ENCODE results near the gene RAB4B.

The RAB4B gene

DNA sequence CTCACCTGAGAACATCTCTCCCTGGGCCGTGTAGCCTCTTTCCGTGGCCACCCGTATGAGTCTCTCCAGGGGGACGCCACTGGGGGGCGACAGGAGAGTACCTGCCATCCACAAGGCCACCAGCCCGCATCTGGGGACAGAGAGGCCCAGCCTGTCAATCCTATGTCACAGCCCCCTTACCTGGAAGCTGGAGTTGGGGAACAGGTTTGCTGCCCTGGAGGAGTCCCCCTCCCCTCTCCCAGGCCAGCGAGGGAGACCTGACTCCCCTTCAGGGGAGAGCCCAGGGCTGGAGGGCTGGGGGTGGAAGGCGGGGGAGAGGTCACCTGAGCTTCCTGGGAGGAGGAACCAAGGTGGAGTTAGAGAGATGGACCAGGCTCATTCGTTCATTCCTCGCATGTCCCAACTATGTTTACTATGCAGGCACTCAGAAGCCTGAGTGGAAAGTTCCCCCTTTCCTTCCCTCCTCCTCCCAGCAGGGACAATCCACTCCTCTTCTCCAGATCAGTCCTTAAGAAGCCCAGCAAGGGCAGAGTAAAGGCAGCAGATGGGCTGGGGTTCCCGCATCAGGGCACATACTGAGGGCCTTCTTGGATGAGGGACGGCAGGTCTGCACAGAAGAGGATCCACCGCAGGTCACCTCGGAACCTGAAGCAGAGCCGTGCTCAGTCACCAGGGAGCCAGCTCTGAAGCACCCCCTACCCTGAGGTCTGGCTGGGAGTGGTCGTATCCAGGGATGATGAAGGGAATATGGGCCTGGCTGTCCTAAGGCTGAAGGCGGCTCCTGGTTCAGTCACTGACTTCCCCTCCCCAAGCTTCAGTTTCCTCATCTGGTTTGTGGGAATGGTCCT lies 33.3 kb upstream of the RAB4B start:
- H3K27ac ChIP-seq, result no peak overlapping the region
- TF ChIP-seq ZFX (IDR thresholded peaks at IDR 0.05), result no peak

GRCh38 chr19:40745402-40745780 lies 32.7 kb upstream of the RAB4B start:
- H3K27ac ChIP-seq, result no peak overlapping the region
- no peak for TF ChIP-seq ZFX (IDR thresholded peaks at IDR 0.05)
- TF ChIP-seq, protein P1, sequence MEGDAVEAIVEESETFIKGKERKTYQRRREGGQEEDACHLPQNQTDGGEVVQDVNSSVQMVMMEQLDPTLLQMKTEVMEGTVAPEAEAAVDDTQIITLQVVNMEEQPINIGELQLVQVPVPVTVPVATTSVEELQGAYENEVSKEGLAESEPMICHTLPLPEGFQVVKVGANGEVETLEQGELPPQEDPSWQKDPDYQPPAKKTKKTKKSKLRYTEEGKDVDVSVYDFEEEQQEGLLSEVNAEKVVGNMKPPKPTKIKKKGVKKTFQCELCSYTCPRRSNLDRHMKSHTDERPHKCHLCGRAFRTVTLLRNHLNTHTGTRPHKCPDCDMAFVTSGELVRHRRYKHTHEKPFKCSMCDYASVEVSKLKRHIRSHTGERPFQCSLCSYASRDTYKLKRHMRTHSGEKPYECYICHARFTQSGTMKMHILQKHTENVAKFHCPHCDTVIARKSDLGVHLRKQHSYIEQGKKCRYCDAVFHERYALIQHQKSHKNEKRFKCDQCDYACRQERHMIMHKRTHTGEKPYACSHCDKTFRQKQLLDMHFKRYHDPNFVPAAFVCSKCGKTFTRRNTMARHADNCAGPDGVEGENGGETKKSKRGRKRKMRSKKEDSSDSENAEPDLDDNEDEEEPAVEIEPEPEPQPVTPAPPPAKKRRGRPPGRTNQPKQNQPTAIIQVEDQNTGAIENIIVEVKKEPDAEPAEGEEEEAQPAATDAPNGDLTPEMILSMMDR (conservative IDR thresholded peaks at IDR 0.05), result no peak

DNA sequence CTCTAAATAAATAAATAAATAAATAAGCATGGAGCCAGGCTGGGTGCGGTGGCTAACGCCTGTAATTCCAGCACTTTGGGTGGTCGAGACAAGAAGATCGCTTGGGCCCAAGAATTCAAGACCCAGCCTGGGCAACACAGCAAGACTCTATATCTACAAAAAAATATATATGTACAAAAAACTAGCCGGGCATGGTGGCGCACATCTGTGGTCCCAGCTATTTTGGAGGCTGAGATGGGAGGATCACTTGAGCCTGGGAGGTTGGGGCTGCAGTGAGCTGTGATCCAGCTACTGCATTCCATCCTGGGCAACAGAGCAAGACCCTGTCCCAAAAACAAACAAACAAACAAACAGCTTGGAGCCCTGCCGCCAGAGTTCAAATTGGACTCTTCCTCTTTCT lies 30.5 kb upstream of the RAB4B start:
- no peak overlapping the region for H3K27ac ChIP-seq

DNA sequence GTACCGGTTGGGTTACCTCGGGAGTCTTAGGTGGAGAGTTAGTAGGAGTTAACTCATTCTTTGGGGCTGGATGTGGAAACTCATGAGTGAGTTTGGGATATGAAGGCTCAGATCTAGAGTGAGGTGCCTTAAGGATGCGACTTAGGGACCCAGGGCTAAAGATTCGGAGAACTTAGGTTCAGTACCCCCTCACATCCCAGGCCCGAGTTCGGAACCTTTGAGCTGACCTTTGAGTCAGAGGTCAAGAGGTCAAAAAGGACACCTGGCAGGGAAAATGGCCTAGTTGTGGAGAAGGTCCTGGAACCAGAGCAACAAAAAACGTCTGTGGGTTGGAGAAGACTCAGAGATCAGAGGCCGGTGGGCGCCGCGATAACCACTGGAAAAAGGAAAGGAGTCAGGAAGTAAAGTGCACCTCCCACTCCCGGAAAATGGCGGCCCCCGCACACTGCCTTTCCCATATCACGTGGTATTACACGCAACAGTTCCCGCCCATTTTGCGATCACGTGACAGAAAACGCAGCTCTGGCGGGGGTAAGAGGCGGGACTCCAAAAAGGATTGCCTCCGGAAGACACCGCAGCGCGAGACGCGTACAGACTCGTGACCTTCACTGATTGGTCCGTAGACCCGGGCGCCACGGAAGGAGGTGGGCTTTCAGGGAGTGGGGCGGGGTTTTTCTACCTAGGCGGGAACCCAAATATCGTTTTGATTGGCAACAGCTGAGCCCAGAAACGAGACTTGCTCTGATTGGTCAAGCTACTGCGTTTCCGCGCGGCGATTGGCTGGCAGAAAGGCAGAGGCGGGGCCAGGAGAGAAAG lies 27.8 kb upstream of the RAB4B start, which contains the start of gene ACTMAP:
ACTMAP (minus strand) TSS at position 420 of the 816 bp plus-strand sequence. CDS start 674 bp downstream, outside the sequence.
- TF ChIP-seq, protein P1 (conservative IDR thresholded peaks at IDR 0.05), result no peak
- TF ChIP-seq ZFX (IDR thresholded peaks at IDR 0.05), result no peak
- peak within 1 kb of the TSS; percentile 95 for H3K27ac ChIP-seq

More for the DNA sequence above, 30.5 kb upstream of the RAB4B start:
- TF ChIP-seq ZFX (IDR thresholded peaks at IDR 0.05), result no peak
- TF ChIP-seq, protein P1 (conservative IDR thresholded peaks at IDR 0.05), result no peak

DNA sequence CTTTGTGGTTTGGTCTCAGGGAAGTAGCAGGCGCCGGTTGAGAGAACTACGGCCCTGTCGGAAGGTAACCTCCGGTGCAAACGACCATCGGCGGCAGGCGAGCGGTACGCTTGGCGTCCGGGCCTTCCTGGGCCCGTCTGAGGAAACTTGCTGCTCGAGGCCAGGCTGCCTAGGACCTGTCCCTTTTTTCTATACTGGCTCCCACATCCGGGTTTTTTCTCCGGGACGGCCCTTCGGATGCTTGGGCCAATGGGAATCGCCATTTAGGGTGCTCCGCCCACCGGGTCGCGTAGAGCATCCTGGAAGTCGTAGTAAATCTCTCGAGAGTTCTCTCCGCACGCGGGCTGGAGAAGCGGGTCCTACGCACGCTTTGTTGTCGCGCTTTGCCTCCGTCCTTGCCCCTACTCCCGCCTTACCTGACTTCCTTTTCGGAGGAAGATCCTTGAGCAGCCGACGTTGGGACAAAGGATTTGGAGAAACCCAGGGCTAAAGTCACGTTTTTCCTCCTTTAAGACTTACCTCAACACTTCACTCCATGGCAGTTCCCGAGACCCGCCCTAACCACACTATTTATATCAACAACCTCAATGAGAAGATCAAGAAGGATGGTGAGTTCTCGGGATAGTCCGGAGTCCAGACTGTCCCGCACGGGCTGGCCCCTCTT lies 27.0 kb upstream of the RAB4B start, which contains the start of gene SNRPA:
SNRPA (plus strand) TSS at position 330 of the 664 bp plus-strand sequence; CDS start at position 536, 206 bp downstream.
- TF ChIP-seq, protein P1 (conservative IDR thresholded peaks at IDR 0.05), result no peak
- TF ChIP-seq ZFX (IDR thresholded peaks at IDR 0.05), result no peak

DNA sequence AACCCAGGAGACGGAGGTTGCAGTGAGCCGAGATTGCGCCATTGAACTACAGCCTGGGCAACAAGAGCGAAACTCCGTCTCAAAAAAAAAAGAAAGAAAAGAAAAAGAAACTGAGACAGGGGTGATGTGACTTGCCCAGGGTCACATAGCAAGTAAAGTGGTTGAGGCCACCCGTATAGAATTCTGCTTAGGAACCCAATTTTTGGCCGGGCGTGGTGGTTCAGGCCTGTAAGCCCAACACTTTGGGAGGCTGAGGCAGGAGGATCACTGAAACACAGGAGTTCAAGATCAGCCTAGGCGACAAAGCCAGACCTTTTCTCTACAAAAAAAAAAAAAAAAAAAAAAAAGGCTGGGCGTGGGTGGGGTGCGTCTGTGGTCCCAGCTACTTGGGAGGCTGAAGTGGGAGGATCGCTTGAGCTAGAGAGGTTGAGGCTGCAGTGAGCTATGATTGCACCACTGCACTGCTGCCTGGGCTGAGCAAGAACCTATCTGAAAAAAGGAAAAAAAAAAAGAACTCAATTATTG lies 25.7 kb upstream of the RAB4B start:
- TF ChIP-seq, protein P1 (conservative IDR thresholded peaks at IDR 0.05), result no peak
- no peak for TF ChIP-seq ZFX (IDR thresholded peaks at IDR 0.05)
- peak overlapping the region; percentile 95 for H3K27ac ChIP-seq

More for the DNA sequence above, 27.0 kb upstream of the RAB4B start, which contains the start of gene SNRPA:
- peak within 1 kb of the TSS; percentile 95 for H3K27ac ChIP-seq

GRCh38 chr19:40754611-40755247 lies 23.3 kb upstream of the RAB4B start:
- TF ChIP-seq, protein P1 (conservative IDR thresholded peaks at IDR 0.05), result no peak
- no peak for TF ChIP-seq ZFX (IDR thresholded peaks at IDR 0.05)
- no peak overlapping the region for H3K27ac ChIP-seq
